Neural progenitor cell (in vitro differentiated cells): ENCODE data around the gene ZNF337.

Experiments used
- CTCF ChIP-seq: fragments of 200-600 bp; sonication (generic); IDR thresholded peaks from 2 replicates; pipeline ENCODE4 v1.5.1; 2017; ENCODE audit warnings: antibody characterized with exemption, mild to moderate bottlenecking
- EZH2 ChIP-seq: fragments of 200-600 bp; sonication (generic); IDR thresholded peaks from 2 replicates; pipeline ENCODE4 v1.6.1; 2017; ENCODE audit warnings: antibody characterized with exemption, mild to moderate bottlenecking, moderate library complexity
- EZH2phosphoT487 ChIP-seq: fragments of 200-600 bp; sonication (generic); IDR thresholded peaks from 2 replicates; pipeline ENCODE4 v1.6.1; 2017; ENCODE audit warnings: antibody characterized with exemption

DNA sequence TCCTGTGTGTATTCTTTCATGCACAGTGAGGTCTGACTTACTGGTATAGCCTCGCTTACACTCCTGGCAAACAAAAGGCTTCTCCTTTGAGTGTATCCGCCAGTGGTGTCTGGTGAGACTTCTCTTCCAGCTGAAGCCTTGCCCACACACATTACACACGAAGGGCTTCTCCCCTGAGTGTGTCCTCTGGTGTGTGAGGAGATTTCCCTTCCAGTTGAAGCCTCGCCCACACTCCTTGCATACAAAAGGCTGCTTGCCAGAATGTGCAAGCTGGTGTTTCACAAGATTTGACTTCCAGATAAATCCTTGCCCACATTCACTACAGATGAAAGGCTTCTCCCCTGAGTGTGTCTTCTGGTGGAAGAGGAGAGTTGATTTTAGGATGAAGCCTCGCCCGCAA, 21.5 kb downstream of the ZNF337 start:
- TF ChIP-seq CTCF (no peak), EZH2phosphoT487 (no peak), EZH2 (no peak)
